Panc1 (cell line): ENCODE data around the gene XPNPEP1.

Experiments
- CTCF ChIP-seq: fragments of 450-650 bp; IDR thresholded peaks from 2 replicates; pipeline ENCODE4 v1.5.1; 2017; ENCODE audit warnings: mild to moderate bottlenecking
- POLR2AphosphoS5 ChIP-seq: IDR thresholded peaks from 2 replicates; pipeline ENCODE4 v1.6.1; 2012; ENCODE audit warnings: mild to moderate bottlenecking, low read depth, low read length, moderate library complexity
- REST ChIP-seq, 2 experiments: IDR thresholded peaks; 2 replicates each; pipeline ENCODE4 v1.6.1; 2011 to 2012; ENCODE audit warnings: low read depth in 2 of 2, control low read depth in 1 of 2, low read length in 1 of 2, mild to moderate bottlenecking in 1 of 2, moderate library complexity in 1 of 2; ENCODE audit not compliant: insufficient read depth in 1 of 2
- SIN3A ChIP-seq: IDR thresholded peaks from 2 replicates; pipeline ENCODE4 v1.6.1; 2012; ENCODE audit warnings: low read depth, mild to moderate bottlenecking, low read length, moderate library complexity, borderline replicate concordance; ENCODE audit not compliant: insufficient read depth
- TCF7L2 ChIP-seq: IDR thresholded peaks from 2 replicates; pipeline ENCODE4 v1.6.1; 2011; ENCODE audit warnings: mild to moderate bottlenecking, low read depth, low read length, inconsistent platforms

GRCh38 chr10:109946680-109947079 lies 23.4 kb upstream of the XPNPEP1 start:
- TF ChIP-seq CTCF, result no peak
- no peak for TF ChIP-seq SIN3A
- no peak for TF ChIP-seq POLR2AphosphoS5
- no peak for TF ChIP-seq TCF7L2
- no peak for TF ChIP-seq REST (IDR thresholded peaks at IDR 0.05; ENCODE audit: insufficient read depth in 1 of 2, low read depth in 2 of 2, low read length in 1 of 2)
